ENCODE results near the gene SAMD13. TPM values are rescaled to one million over a fixed set of nuclear protein-coding genes. Genes with fewer than 3 reads are reported as not detected.

The SAMD13 gene
- total RNA-seq, 1 experiment from 2014 or later: 2.2 TPM

GRCh38 chr1:84356881-84357280 is 55.4 kb downstream of the SAMD13 start:
- Histone ChIP-seq H3K4me1 (ENCODE audit: control insufficient read depth, insufficient read depth, low read length) (no peaks in the 10 kb centered on the region), H3K9me3 (ENCODE audit: control insufficient read depth, insufficient read depth, low read depth, low read length) (peaks cover 8% of the 10 kb centered on the region; the same call in 1 of the 2 replicates), H3K27me3 (ENCODE audit: control insufficient read depth, insufficient read depth, low read length) (no peaks in the 10 kb centered on the region), H3K4me3 (ENCODE audit: low read depth in 2 of 2, low read length in 2 of 2) (no peak overlapping the region), H3K36me3 (ENCODE audit: control insufficient read depth, insufficient read depth, low read length) (no peaks in the 10 kb centered on the region), H3K27ac (ENCODE audit: low read length) (no peak overlapping the region)
- intact Hi-C loops (cut with micrococcal nuclease; ENCODE audit: unreplicated experiment) (no loop called here), in situ Hi-C loops (cut with HindIII; ENCODE audit: low pct_unique_long_range_greater_than_20kb, low sequenced_read_pairs) (no loop called here)
- TF ChIP-seq SIN3A (IDR thresholded peaks at IDR 0.05; ENCODE audit: borderline replicate concordance, insufficient read depth, low read depth, low read length) (no peak), CTCF (IDR thresholded peaks at IDR 0.05) (no peak)
- CTCF ChIA-PET: no interaction called here
- POLR2A ChIA-PET: no interaction called here
- no peak for DNase-seq (ENCODE audit: low read depth, low spot score)
- no peak for ATAC-seq
- no TSS peak for BruUV-seq (replicated peaks)

- no peak for TF ChIP-seq CTCF (IDR thresholded peaks at IDR 0.05)
- TF ChIP-seq TCF7L2 (IDR thresholded peaks at IDR 0.05; ENCODE audit: low read depth, low read length): no peak
- TF ChIP-seq SIN3A (IDR thresholded peaks at IDR 0.05; ENCODE audit: borderline replicate concordance, insufficient read depth, low read depth, low read length): no peak
- no peak for TF ChIP-seq POLR2AphosphoS5 (IDR thresholded peaks at IDR 0.05; ENCODE audit: low read depth, low read length)
- TF ChIP-seq REST (IDR thresholded peaks at IDR 0.05; ENCODE audit: insufficient read depth in 1 of 2, low read depth in 2 of 2, low read length in 1 of 2): no peak
- Histone ChIP-seq H3K27me3 (ENCODE audit: control insufficient read depth, insufficient read depth, low read length) (no peaks in the 10 kb centered on the region), H3K4me3 (ENCODE audit: low read depth in 2 of 2, low read length in 2 of 2) (no peak overlapping the region), H3K4me1 (ENCODE audit: control insufficient read depth, insufficient read depth, low read length) (peaks cover 6% of the 10 kb centered on the region; the same call in 1 of the 2 replicates), H3K9me3 (ENCODE audit: control insufficient read depth, insufficient read depth, low read depth, low read length) (peaks cover 8% of the 10 kb centered on the region; the same call in 1 of the 2 replicates), H3K36me3 (ENCODE audit: control insufficient read depth, insufficient read depth, low read length) (no peaks in the 10 kb centered on the region), H3K27ac (ENCODE audit: low read length) (no peak overlapping the region)
- ATAC-seq (no peak), DNase-seq (ENCODE audit: low read depth, low spot score) (no peak)
- in situ Hi-C loops (cut with HindIII; ENCODE audit: low pct_unique_long_range_greater_than_20kb, low sequenced_read_pairs) (no loop called here), intact Hi-C loops (cut with micrococcal nuclease; ENCODE audit: unreplicated experiment) (no loop called here)
- no TSS peak for BruUV-seq (replicated peaks)
- CTCF ChIA-PET: no interaction called here
- POLR2A ChIA-PET: no interaction called here
These were observed 57.2 kb downstream of the SAMD13 start for GRCh38 chr1:84358695-84359094.

Measured in Panc1 (cell line).